Testis (tissue), 3 donors: ENCODE data around the gene IKZF3. TPM values are rescaled to one million over a fixed set of nuclear protein-coding genes. Genes with fewer than 3 reads are reported as not detected.

Experiments
- DNase-seq: peaks from one replicate; pipeline ENCODE4 v3.0.0-alpha.2; 2019
- H3K27ac ChIP-seq, 2 donors: fragments of 200-600 bp; sonication (generic); one replicate each; pipeline ENCODE4 v1.5.1; 2019
- H3K27me3 ChIP-seq: fragments of 200-600 bp; sonication (generic); one replicate; pipeline ENCODE4 v1.5.1; 2019
- H3K36me3 ChIP-seq: fragments of 200-600 bp; sonication (generic); one replicate; pipeline ENCODE4 v1.5.1; 2017; ENCODE audit warnings: low read depth; ENCODE audit errors: missing control alignments
- H3K4me1 ChIP-seq: fragments of 200-600 bp; sonication (generic); one replicate; pipeline ENCODE4 v1.5.1; 2019
- H3K4me3 ChIP-seq, 2 donors: fragments of 200-600 bp; sonication (generic); one replicate each; pipeline ENCODE4 v1.5.1; 2017 to 2019
- H3K9me3 ChIP-seq: fragments of 200-600 bp; sonication (generic); one replicate; pipeline ENCODE4 v1.5.1; 2017
- CTCF ChIP-seq, 3 experiments: fragments of 450-650 bp in 2 of 3; fragments of 200-600 bp in 1 of 3; sonication (generic) in 1 of 3; IDR thresholded peaks; one replicate each; pipeline ENCODE4 v1.5.1; 2016 to 2019; ENCODE audit warnings: antibody characterized with exemption in 3 of 3, mild to moderate bottlenecking in 2 of 3, moderate library complexity in 1 of 3
- POLR2A ChIP-seq: fragments of 450-650 bp; IDR thresholded peaks from one replicate; pipeline ENCODE4 v1.6.1; 2017; ENCODE audit warnings: antibody characterized with exemption, mild to moderate bottlenecking, moderate library complexity
- WGBS, 2 donors: methylation state at CpG; one replicate each; pipeline ENCODE4 v1.1.5; 2018; 5-methylcytosine and 5-hydroxymethylcytosine counted together
- intact Hi-C: fragments of 100-400 bp; cut with DNase I; formaldehyde crosslinking; loops from one replicate; pipeline ENCODE4 v1.15.1; 2023; ENCODE audit warnings: low total_unique reads
- polyA plus RNA-seq: library from polyadenylated mRNA; stranded (reverse); fragments of 350-450 nt; fragmentation: Illumina TruSeq; extraction: RNeasy Lipid Tissue Mini Kit (QIAGEN cat#74804); gene quantifications from one replicate; pipeline ENCODE4 v1.2.3, GENCODE V29; 2014; ENCODE audit warnings: low read depth, low replicate concordance; ENCODE audit not compliant: insufficient read depth
- total RNA-seq, 2 donors: library from RNA; depleted of rRNA; stranded (reverse); fragments of >200 nt; gene quantifications; one replicate each; pipeline ENCODE4 v1.2.3, GENCODE V29; 2016

IKZF3 gene
- total and polyA plus RNA-seq, 3 donors from 2014 or later, result 1.9 to 3.8 (median 3.4) TPM

- Histone ChIP-seq H3K27ac (no peak overlapping the region), H3K4me1 (peaks cover 10% of the 10 kb centered on the region), H3K36me3 (no peaks in the 10 kb centered on the region), H3K4me3 (no peak overlapping the region), H3K27me3 (no peaks in the 10 kb centered on the region), H3K9me3 (no peaks in the 10 kb centered on the region)
- DNase-seq, result no peak
- intact Hi-C loops, result loop anchor here (5.0 kb wide), 1 partner anchor 118 kb away; the partner anchor contains the start of gene PPP1R1B
- TF ChIP-seq CTCF (IDR thresholded peaks at IDR 0.05), result no peak
- TF ChIP-seq POLR2A, result no peak
- WGBS, 2 donors, result 90 to 94% methylated on average over 10 to 23 of the region's 23 CpGs
These were observed 118.6 kb downstream of the IKZF3 start for GRCh38 chr17:39745335-39746144.

GRCh38 chr17:39744836-39745215, 119.3 kb downstream of the IKZF3 start:
- H3K9me3 ChIP-seq, result no peaks in the 10 kb centered on the region
- H3K27ac ChIP-seq, result no peak overlapping the region
- no peaks in the 10 kb centered on the region for H3K27me3 ChIP-seq
- WGBS, 2 donors, result 86 to 91% methylated on average over 4 to 8 of the region's 8 CpGs
- H3K4me1 ChIP-seq, result peaks cover 9% of the 10 kb centered on the region
- intact Hi-C loops, result loop anchor here (5.0 kb wide), 1 partner anchor 118 kb away; the partner anchor contains the start of gene PPP1R1B
- H3K4me3 ChIP-seq, result no peak overlapping the region
- TF ChIP-seq CTCF (IDR thresholded peaks at IDR 0.05), result no peak
- no peak for TF ChIP-seq POLR2A
- no peaks in the 10 kb centered on the region for H3K36me3 ChIP-seq
- no peak for DNase-seq

- H3K27ac ChIP-seq, result no peak overlapping the region
- intact Hi-C loops, result no loop called here
- no peaks in the 10 kb centered on the region for H3K36me3 ChIP-seq
- no peaks in the 10 kb centered on the region for H3K27me3 ChIP-seq
- DNase-seq, result no peak
- WGBS, 2 donors, result 82 to 86% methylated on average over 5 to 16 of the region's 16 CpGs
- H3K4me1 ChIP-seq, result peaks cover 13% of the 10 kb centered on the region
- TF ChIP-seq POLR2A, result no peak
- TF ChIP-seq CTCF (IDR thresholded peaks at IDR 0.05), result no peak
- H3K9me3 ChIP-seq, result no peaks in the 10 kb centered on the region
- H3K4me3 ChIP-seq, result no peak overlapping the region
These were observed 119.9 kb downstream of the IKZF3 start for GRCh38 chr17:39744075-39744835.

GRCh38 chr17:39742856-39743436, 121.2 kb downstream of the IKZF3 start:
- H3K27me3 ChIP-seq, result no peaks in the 10 kb centered on the region
- no peak overlapping the region for H3K4me3 ChIP-seq
- intact Hi-C loops, result no loop called here
- no peak overlapping the region for H3K27ac ChIP-seq
- DNase-seq, result no peak
- 62 to 92% methylated on average over 13 to 21 of the region's 21 CpGs for WGBS, 2 donors
- no peaks in the 10 kb centered on the region for H3K36me3 ChIP-seq
- TF ChIP-seq POLR2A, result no peak
- TF ChIP-seq CTCF (IDR thresholded peaks at IDR 0.05), result no peak
- peaks cover 26% of the 10 kb centered on the region for H3K4me1 ChIP-seq
- H3K9me3 ChIP-seq, result no peaks in the 10 kb centered on the region
